Fibroblast of skin of left biceps (primary cell): ENCODE data around the gene OR2J2.
"Not testable (repeated sequence)": the region's sequence is repeated elsewhere in the genome, so short reads cannot be mapped to it uniquely, and the experiment has no call there.

Experiments
- DNase-seq, 2 experiments: peaks; one replicate each; pipeline ENCODE4 v3.0.0-alpha.2; 2013; ENCODE audit warnings: low read depth in 2 of 2

OR2J2 gene

DNA sequence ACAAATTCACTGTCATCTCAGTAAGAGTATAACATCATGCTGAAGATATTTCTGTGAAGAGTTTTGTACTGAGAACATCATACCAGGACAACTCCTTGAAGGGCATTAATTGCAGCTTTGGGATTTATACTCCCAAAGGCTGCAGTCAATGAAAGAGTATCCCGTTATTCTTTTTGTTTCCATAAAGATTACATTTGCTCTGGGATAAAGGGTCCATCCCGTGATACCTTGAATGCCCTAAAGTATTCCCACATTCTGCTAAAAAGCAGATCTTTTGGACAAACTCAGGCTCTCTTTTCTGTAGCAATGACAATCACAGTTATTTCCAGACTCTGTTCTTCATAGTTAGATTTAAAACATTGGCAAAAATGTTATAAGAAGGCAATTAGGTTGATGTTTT lies at the start of gene OR2J2:
OR2J2 (plus strand) TSS at position 301 of the 400 bp plus-strand sequence. CDS start 2,729 bp downstream, outside the sequence.
- not testable (repeated sequence) for DNase-seq

DNA sequence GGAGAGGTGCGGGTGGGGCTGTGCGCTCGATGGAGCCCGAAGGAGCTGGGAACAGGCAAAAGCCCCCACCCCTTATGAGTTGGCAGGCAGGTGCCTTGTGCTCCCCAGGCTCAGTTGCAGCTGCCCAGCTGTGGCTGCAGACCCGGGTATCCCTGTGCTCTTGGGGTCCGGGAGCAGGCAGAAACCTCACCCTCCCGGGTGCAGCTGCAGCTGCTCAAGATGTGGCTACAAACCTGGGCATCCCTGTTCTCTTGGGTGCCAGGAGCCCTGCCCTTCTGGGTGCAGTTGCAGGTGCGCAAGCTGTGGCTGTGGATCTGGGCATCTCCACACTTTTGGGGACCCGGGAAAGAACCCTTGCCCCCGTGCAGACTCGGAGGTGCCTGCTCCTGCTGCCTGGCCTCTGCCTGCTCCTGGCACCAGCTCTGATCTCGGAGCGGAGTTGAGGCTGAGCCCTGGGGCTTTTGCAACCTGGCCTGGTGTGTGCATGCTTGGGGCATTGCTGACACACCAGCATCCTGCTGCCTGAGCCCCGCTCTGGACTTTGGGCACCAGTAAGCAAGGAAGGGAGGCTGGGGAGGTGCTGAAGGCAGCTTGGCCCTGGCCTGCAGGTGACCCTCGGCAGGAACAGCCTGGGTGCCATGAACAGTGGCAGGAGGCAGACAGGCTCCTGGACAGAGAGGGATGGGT lies 41.2 kb upstream of the OR2J2 start:
- no peak for DNase-seq

DNA sequence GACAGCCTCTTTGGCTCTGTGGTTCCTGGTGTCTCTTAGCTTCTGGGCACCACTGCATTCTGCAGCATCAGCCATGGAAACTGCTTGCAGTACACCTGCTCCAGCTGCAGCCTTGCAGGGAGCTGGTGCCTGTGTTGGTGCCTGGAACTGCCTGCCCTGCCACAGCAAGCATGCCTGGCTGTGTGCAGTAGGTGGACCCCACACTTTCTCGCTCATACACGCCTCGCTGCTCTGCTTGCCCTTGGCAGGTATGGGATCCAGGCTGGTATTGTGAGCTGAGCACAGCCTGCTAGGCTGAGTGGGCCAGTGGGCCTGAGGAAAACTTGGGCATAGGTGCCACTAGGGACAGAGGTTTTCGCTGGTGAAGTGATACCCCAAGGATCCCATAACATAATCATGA lies 40.1 kb upstream of the OR2J2 start:
- no peak for DNase-seq

DNA sequence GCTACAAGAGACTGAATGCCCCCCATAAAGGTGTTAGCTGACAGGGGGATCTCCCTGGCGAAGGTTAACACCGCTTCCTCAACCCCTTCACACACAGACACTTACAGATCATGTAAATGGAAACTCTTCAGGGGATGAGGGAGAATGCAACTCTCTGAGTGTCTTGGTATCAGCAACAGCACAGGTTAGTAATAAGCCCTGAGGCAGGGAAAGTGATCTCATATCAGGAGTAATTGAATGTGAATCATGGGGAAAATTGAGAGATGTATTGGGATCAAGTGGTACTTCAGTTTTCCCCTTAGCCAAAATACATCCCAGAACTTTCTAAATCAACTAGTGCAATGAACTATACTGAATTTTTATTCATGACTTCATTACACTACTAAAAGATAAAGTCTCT lies 39.0 kb upstream of the OR2J2 start:
- no peak for DNase-seq

DNA sequence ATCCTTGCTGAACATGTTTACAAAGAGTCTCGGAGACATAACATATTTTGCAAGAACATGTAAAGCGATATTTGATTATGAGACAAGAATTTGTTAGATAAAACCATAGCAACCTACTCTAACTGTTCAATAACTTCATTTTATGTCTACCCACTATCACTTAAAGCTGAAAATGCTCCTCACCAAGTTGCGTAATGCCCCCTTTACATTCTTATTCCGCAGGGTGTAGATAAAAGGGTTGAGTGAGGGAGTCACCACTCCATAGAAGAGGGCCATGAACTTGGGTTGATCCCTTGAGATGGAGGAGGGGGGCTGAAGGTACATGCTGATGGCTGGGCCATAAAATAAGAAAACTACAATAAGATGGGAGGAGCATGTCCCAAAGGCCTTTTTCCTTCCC lies 33.0 kb upstream of the OR2J2 start:
- no peak for DNase-seq

DNA sequence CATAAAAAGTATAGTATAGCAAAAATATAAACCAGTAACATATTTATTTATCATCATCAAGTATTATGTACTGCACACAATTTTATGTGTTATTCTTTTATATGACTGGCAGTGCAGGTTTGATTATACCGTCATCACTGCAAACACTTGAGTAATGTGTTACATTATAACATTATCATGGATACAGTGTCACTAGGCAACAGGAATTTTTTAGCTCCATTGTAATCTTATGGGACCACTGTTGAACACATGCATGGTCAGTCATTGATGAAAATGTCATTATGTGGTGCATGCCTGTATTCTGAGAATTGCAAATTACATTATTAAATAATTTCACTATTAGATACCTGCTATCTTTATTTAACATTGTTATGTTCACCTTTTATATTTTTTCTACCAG lies 29.1 kb upstream of the OR2J2 start:
- no peak for DNase-seq

DNA sequence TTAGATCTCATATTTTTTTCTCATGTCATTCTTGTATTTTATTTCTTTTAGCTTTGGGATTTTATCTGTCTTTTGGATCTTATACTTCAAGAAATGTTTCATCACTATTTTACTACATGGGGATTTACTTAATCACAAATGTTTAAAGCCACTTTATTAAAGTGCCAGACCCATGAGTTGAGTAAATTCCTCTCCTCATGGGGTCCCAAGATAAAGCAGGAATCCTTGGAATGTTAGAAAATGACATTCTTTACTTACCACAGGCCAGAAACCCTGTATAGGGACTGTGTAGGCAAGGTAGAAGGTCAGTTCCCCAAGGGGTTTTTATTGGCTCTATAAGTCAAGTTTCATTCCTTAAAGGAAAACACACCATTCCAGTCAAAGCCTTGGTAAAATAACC lies 28.4 kb upstream of the OR2J2 start:
- DNase-seq: no peak

DNA sequence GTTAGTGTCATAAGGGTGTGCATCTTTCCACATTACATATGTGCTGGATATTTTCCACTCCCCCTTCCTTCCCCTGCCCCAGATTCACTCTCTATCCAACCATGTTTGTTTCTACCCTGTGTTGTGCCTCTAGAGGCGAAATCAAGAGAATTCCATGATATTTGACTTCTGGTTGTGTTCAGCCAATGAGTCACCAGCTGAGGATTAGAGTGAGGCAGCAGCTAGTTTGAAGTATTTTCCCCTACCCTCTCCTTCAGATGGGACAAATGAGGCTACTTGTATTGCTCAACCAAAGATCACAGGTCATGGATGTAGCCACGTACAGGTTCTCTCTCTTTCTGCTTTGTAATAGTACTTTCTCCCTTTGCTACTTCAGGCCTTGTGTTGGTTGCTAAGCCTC lies 24.5 kb upstream of the OR2J2 start:
- DNase-seq: no peak

DNA sequence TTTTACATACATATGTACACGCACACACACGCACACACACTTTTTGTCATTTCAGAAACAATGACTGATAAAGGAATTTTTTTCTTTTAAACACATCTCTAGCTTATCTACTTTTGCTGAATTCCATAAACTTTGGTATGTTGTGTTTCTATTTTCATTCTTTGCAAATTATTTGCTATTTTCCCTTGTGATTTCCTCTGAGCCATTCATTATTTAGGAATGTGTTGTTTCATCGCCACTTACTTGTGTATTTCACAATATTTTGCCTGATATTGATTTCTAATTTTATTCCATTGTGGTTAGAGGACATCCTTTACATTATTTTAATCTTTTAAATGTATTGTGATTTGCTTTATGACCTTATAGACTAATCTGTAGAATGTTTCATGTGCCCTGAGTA lies 23.6 kb upstream of the OR2J2 start:
- no peak for DNase-seq

DNA sequence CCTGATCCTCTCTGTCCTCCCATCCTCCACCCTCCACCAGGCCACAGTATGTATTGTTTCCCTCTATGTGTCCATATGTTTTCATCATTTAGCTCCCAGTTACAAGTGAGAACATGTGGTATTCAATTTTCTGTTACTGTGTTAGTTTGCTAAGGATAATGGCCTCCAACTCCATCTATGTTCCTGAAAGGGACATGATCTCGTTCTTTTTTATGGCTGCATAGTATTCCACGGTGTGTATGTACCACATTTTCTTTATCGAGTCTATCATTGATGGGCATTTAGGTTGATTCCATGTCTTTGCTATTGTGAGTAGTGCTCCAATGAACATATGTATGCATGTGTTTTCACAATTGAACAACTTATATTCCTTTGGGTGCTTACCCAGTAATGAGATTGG lies 21.3 kb upstream of the OR2J2 start:
- not testable (repeated sequence) for DNase-seq

DNA sequence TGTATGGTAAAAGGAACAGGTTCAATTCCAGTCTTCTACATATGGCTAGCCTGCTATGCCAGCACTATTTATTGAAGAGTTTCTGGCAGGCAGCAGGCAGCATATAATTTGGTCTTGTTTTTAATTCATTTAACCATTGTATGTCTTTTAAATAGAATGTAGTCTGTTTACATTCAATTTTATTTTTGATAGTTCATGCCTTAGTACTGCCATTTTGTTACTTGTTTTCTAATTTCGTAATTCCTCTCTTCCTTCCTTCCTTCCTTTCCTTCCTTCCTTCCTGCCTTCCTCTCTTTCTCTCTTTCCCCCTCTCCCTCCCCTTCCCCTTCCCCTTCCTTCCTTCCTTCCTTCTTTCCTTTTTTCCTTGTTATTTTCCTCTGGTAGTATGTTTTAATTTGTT lies 17.6 kb upstream of the OR2J2 start:
- DNase-seq: no peak

DNA sequence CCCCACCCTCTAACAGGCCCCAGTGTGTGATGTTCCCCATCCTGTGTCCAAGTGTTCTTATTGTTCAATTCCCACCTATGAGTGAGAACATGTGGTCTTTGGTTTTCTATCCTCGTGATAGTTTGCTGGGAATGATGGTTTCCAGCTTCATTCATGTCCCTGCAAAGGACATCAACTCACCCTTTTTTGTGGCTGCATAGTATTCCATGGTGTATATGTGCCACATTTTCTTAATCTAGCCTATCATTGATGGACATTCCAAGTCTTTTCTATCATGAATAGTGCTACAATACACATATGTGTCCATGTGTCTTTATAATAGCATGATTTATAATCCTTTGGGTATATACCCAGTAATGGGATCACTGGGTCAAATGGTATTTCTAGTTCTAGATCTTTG lies 15.5 kb upstream of the OR2J2 start:
- DNase-seq: not testable (repeated sequence)

DNA sequence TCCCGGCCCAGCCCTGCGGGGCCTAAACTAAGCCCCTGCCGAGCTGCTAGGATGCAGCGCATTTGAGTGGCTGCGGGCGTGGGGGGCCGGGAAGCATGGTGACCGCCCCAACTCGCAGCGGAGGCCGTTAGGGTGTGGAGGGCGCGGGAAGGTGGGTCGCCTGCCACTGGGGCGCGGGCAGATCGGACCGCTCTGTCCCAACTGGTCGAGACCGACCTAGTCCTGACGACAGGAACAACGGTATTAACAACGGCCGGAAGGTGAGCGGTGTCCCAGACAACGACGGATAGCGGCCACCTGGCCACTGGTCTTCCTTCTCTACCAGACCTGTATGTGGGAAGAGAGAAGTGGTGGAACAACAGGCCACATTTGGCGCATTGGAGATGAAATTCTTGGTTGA lies 10.8 kb upstream of the OR2J2 start:
- DNase-seq: not testable (repeated sequence)

DNA sequence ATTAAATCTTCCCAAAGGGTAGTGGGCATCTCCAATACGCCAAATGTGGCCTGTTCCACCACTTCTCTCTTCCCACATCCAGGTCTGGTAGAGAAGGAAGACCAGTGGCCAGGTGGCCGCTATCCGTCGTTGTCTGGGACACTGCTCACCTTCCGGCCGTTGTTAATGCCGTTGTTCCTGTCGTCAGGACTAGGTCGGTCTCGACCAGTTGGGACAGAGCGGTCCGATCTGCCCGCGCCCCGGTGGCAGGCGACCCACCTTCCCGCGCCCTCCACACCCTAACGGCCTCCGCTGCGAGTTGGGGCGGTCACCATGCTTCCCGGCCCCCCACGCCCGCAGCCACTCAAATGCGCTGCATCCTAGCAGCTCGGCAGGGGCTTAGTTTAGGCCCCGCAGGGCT lies 5.1 kb upstream of the OR2J2 start:
- DNase-seq: not testable (repeated sequence)

DNA sequence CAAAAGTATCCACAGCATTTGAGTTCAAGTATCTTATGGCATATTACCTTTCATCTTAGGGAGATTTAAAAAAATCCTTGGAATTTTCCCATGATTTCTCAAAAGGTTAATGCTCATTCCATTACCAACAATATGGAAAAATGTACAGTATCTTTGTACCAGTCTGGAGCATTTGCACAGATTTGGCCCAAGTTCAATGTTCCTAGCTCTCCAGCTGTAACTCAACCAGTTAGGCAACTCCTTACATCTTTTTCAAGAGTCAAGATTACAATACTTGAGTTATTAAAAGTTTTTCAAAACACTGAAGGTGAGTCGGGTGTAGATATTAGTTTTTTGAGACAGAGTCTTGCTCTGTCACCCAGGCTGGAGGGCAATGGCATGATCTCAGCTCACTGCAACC lies 1.0 kb downstream of the OR2J2 start:
- DNase-seq: no peak

DNA sequence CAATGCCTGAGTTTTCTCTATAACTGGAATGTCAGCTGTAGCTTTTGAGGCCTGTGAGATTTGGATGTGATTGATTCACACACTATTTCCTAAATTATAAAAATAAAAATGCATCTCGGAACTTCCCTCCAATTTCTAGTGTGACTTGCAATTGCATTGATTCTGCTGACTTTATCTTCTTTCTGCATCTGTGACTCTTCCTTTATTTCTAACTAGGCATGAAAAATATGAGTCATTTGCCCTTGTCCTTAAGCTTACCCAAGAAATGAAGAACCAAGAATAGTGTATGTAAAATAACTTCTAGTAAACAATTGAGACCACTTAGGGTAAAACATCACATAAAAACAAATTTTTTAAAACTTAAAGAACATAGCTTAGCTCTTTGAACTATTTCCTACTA lies 12.9 kb downstream of the OR2J2 start:
- DNase-seq: no peak

DNA sequence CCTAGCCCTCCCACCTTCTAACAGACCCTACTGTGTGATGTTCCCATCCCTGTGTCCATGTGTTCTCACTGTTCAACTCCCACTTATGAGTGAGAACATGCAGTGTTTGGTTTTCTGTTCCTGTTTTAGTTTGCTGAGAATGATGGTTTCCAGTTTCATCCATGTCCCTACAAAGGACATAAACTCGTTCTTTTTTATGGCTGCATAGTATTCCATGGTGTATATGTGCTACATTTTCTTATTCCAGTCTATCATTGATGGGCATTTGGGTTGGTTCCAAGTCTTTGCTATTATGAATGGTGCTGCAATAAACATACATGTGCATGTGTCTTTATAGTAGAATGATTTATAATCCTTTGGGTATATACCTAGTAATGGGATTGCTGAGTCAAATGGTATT lies 18.0 kb downstream of the OR2J2 start:
- not testable (repeated sequence) for DNase-seq

DNA sequence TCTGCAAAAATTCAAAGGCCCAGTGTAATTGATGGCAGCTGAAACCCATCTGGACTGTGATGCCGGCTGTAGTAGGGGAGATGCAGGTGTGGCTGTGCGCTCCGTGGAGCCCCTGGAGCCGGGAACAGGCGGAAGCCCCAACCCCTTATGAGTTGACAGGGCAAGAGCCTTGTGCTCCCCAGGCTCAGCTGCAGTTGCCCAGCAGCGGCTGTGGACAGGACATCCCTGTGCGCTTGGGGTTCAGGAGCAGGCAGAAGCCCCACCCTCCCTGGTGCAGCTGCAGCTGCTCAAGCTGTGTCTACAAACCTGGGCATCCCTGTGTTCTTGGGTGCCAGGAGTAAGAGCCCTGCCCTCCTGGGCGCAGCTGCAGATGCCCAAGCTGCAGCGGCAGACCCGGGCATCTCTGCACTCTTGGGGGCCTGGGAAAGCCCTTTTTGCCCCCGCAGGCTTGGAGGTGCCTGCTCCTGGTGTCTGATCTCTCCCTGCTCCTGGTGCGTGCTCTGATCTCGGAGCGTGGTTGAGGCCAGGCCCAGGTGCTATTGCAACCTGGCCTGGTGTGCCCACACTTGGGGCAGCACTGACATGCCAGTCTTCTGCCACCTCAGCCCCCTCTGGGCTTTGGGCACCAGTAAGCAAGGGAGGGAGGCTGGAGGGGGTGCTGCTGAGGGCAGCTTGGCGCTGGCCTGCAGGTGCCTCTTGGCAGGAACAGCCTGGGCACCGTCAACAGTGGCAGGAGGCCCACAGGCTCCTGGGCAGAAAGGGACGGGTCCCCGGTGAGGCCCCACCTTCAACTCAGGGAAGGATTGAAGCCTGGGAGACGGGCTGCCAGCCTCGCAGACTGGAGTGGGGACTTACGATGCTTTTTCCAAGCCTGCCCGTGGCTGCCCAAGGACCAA lies 30.3 kb downstream of the OR2J2 start:
- DNase-seq: no peak

DNA sequence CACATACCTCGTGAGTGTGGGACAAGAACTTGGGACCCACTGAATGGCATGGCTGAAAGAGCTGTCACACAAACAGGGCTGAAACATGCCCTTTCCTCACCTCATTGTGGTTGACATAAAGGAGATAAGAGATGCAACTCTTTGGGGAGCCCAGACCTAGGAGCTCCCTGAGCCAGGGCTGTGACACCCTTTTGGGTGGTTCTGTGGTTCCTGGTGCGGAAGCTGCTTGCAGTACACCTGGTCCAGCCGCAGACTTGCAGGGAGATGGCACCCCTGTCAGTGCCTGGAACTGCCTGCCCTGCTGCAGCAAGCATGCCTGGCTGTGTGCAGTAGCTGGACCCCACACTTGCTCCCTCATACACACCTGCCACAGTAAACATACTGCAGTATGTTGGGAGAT lies 31.3 kb downstream of the OR2J2 start:
- DNase-seq: no peak

DNA sequence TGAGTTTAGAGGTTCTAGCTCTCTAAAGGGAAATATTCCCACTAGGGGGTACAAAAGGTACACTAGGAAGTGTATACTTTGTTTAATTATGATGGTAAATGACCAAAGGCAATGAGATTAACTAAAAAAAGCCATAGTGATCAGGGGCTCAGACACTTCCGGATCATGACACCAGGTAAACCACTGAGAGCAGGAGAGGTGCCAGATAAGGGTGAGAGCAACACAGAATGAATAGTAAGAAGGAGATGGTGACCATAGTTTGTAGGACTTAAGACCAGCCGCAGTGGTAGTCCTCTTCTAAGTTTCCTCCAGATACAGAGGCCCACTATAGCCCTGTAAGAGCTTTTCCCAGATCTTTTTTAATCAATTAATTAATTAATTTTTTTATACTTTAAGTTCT lies 40.8 kb downstream of the OR2J2 start:
- no peak for DNase-seq

DNA sequence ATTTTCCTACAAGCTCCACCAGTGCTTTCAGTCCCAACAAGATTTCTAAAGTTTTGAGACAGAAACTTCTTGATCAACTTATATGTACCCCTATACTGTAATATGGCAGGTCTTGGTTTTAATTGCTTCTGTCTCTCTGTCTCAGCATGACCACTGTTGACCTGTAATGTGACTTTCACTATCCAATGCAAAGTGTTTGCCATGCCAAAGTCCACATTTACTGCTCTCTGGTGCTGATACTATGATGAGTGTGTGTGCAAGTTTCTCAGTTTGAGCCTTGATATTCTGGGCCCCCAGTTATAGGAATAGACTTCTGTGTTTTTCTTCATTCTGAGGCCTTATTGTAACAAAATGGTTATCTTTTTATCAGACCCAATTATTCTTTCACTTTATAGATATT lies 45.8 kb downstream of the OR2J2 start:
- no peak for DNase-seq

DNA sequence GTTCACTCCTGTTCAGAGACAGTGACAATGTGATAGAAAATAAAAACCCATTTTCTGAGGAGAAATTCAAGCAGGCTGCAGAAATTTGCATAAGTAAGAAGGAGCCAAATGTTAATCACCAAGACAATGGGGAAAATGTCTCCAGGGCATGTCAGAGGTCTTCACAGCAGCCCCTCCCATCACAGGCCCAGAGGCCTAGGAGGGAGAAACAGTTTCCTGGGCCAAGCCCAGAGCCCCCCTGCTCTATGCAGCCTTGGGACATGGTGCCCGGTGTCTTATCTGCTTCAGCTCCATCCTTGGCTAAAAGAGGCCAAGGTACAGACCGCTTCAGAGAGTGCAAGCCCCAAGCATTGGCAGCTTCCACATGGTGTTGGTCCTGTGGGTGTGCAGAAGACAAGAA lies 46.5 kb downstream of the OR2J2 start:
- not testable (repeated sequence) for DNase-seq

DNA sequence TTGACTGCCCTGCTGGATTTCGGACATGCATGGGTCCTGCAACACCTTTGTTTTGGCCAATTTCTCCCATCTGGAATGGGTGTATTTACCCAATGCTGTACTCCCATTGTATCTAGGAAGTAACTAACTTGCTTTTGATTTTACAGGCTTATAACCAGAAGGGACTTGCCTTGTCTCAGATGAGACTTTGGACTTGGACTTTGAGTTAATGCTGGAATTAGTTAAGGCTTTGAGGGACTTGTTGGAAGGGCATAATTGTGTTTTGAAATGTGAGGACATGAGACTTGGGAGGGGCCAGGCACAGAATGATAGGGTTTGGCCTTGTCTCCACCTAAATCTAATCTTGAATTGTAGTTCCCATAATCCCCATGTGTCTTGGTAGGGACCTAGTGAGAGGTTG lies 47.3 kb downstream of the OR2J2 start:
- DNase-seq: not testable (repeated sequence)
